AG09319 (cell line): ENCODE data around the gene OTOF.

Experiments used
- DNase-seq: peaks from one replicate; pipeline ENCODE4 v3.0.0-alpha.2; 2010; ENCODE audit warnings: low read depth; ENCODE audit errors: extremely low read depth
- CTCF ChIP-seq: IDR thresholded peaks from 2 replicates; pipeline ENCODE4 v1.5.1; 2011; ENCODE audit warnings: low read depth, mild to moderate bottlenecking, inconsistent platforms, low read length, moderate library complexity

Gene OTOF

GRCh38 chr2:26514045-26514444 lies 36.1 kb upstream of the OTOF start:
- DNase-seq: no peak
- TF ChIP-seq CTCF: no peak

- no peak for DNase-seq
- no peak for TF ChIP-seq CTCF
These were observed 35.3 kb upstream of the OTOF start for GRCh38 chr2:26513261-26513660.

- no peak for DNase-seq
- TF ChIP-seq CTCF: no peak
These were observed 33.5 kb upstream of the OTOF start for GRCh38 chr2:26511466-26511865.

- no peak for TF ChIP-seq CTCF
These were observed 32.5 kb upstream of the OTOF start for GRCh38 chr2:26510344-26510973.

GRCh38 chr2:26509141-26509540 lies 31.2 kb upstream of the OTOF start:
- DNase-seq: no peak
- TF ChIP-seq CTCF: no peak

More at GRCh38 chr2:26510344-26510973, 32.5 kb upstream of the OTOF start:
- no peak for DNase-seq

- no peak for TF ChIP-seq CTCF
- no peak for DNase-seq
These were observed 30.0 kb upstream of the OTOF start for GRCh38 chr2:26507932-26508331.

GRCh38 chr2:26507088-26507487 lies 29.2 kb upstream of the OTOF start:
- no peak for DNase-seq
- TF ChIP-seq CTCF: no peak
